HFFc6 (cell line): ENCODE measurements around the gene NR1H4. TPM values are rescaled to one million over a fixed set of nuclear protein-coding genes. Genes with fewer than 3 reads are reported as not detected.

Experiments used
- DNase-seq: peaks from one replicate; pipeline ENCODE4 v3.0.0-alpha.2; 2018
- H3K27ac Mint-ChIP-seq: 2 replicates; pipeline ENCODE4 v1.8.0; 2020; ENCODE audit warnings: mild to moderate bottlenecking, mixed read lengths
- H3K27me3 Mint-ChIP-seq: 2 replicates; pipeline ENCODE4 v1.8.0; 2021; ENCODE audit warnings: mild to moderate bottlenecking, moderate library complexity, mixed read lengths; ENCODE audit not compliant: insufficient read depth
- H3K36me3 Mint-ChIP-seq: 2 replicates; pipeline ENCODE4 v1.8.0; 2021; ENCODE audit warnings: low read depth, mixed read lengths
- H3K4me1 Mint-ChIP-seq: 2 replicates; pipeline ENCODE4 v1.8.0; 2020; ENCODE audit warnings: low read depth, mixed read lengths
- H3K4me3 Mint-ChIP-seq: 2 replicates; pipeline ENCODE4 v1.8.0; 2020; ENCODE audit warnings: mild to moderate bottlenecking, moderate library complexity, mixed read lengths
- H3K9me3 Mint-ChIP-seq: 2 replicates; pipeline ENCODE4 v1.8.0; 2020; ENCODE audit warnings: mild to moderate bottlenecking, mixed read lengths
- CTCF ChIP-seq: fragments of 200-600 bp; sonication (generic); IDR thresholded peaks from 2 replicates; pipeline ENCODE4 v1.5.0; 2021; ENCODE audit warnings: antibody characterized with exemption, mild to moderate bottlenecking
- total RNA-seq, 6 experiments: library from RNA; stranded (reverse); fragmentation: NEBNext Ultra II Directional; extraction: Animal tissue kit (Norgen Biotek cat#: 25700); gene quantifications; 2 replicates in 1 of 6; 3 replicates in 5 of 6; pipeline ENCODE4 v1.2.3, GENCODE V29; 2021

Gene NR1H4
- total RNA-seq, 6 experiments from 2014 or later: not detected

GRCh38 chr12:100472325-100472724 is 1.3 kb upstream of the NR1H4 start:
- Mint-ChIP-seq H3K4me3 (no peak overlapping the region), H3K4me1 (no peaks in the 10 kb centered on the region), H3K36me3 (no peaks in the 10 kb centered on the region), H3K9me3 (peaks cover 29% of the 10 kb centered on the region), H3K27ac (no peak overlapping the region), H3K27me3 (no peaks in the 10 kb centered on the region; the same call in none of the 2 replicates)
- no peak for TF ChIP-seq CTCF
- DNase-seq: no peak

- H3K27ac Mint-ChIP-seq: no peak overlapping the region
- peaks cover 29% of the 10 kb centered on the region for H3K9me3 Mint-ChIP-seq
- H3K27me3 Mint-ChIP-seq: no peaks in the 10 kb centered on the region; the same call in none of the 2 replicates
- no peak overlapping the region for H3K4me3 Mint-ChIP-seq
- no peaks in the 10 kb centered on the region for H3K36me3 Mint-ChIP-seq
- TF ChIP-seq CTCF: no peak
- H3K4me1 Mint-ChIP-seq: no peaks in the 10 kb centered on the region
- DNase-seq: no peak
Observed at GRCh38 chr12:100473050-100473715, 483 bp upstream of the NR1H4 start.

GRCh38 chr12:100474617-100475016 is 951 bp downstream of the NR1H4 start:
- Mint-ChIP-seq H3K4me1 (no peaks in the 10 kb centered on the region), H3K36me3 (no peaks in the 10 kb centered on the region), H3K9me3 (peaks cover 30% of the 10 kb centered on the region), H3K27ac (no peak overlapping the region), H3K4me3 (no peak overlapping the region), H3K27me3 (no peaks in the 10 kb centered on the region; the same call in none of the 2 replicates)
- no peak for DNase-seq
- no peak for TF ChIP-seq CTCF

GRCh38 chr12:100476013-100476751 is 2.5 kb downstream of the NR1H4 start:
- H3K9me3 Mint-ChIP-seq: peaks cover 30% of the 10 kb centered on the region
- H3K27ac Mint-ChIP-seq: no peak overlapping the region
- H3K4me3 Mint-ChIP-seq: no peak overlapping the region
- no peaks in the 10 kb centered on the region; the same call in 1 of the 2 replicates for H3K27me3 Mint-ChIP-seq
- DNase-seq: no peak
- H3K4me1 Mint-ChIP-seq: no peaks in the 10 kb centered on the region
- no peak for TF ChIP-seq CTCF
- H3K36me3 Mint-ChIP-seq: no peaks in the 10 kb centered on the region

- no peak overlapping the region for H3K27ac Mint-ChIP-seq
- TF ChIP-seq CTCF: no peak
- no peaks in the 10 kb centered on the region for H3K4me1 Mint-ChIP-seq
- no peaks in the 10 kb centered on the region; the same call in 1 of the 2 replicates for H3K27me3 Mint-ChIP-seq
- H3K4me3 Mint-ChIP-seq: no peak overlapping the region
- H3K9me3 Mint-ChIP-seq: peaks cover 33% of the 10 kb centered on the region
- no peak for DNase-seq
- no peaks in the 10 kb centered on the region for H3K36me3 Mint-ChIP-seq
Observed at GRCh38 chr12:100481021-100481420, 7.4 kb downstream of the NR1H4 start.
